WERI-Rb-1 (cell line): Measurements from ENCODE around the gene PSAT1.

ENCODE experiments used
- DNase-seq: peaks from one replicate; pipeline ENCODE4 v3.0.0-alpha.2; 2020
- H3K27ac ChIP-seq: fragments of 250-450 bp; sonication (Bioruptor Pico); 2 replicates; pipeline ENCODE4 v1.5.1; 2020; ENCODE audit warnings: mild to moderate bottlenecking, moderate library complexity
- H3K27me3 ChIP-seq: fragments of 250-450 bp; sonication (Bioruptor Pico); 2 replicates; pipeline ENCODE4 v1.5.1; 2021; ENCODE audit warnings: mild to moderate bottlenecking, low read depth, moderate library complexity; ENCODE audit not compliant: insufficient read depth, severe bottlenecking
- H3K36me3 ChIP-seq: fragments of 250-450 bp; sonication (Bioruptor Pico); 2 replicates; pipeline ENCODE4 v1.5.1; 2020; ENCODE audit warnings: mild to moderate bottlenecking, moderate library complexity
- H3K4me3 ChIP-seq: 2 replicates; pipeline ENCODE4 v1.5.1; 2011; ENCODE audit warnings: low read depth, mild to moderate bottlenecking, control low read depth, low read length
- H3K9me3 ChIP-seq: fragments of 250-450 bp; sonication (Bioruptor Pico); 2 replicates; pipeline ENCODE4 v1.5.1; 2021; ENCODE audit warnings: mild to moderate bottlenecking, moderate library complexity; ENCODE audit not compliant: severe bottlenecking
- CTCF ChIP-seq: IDR thresholded peaks from 2 replicates; pipeline ENCODE4 v1.5.1; 2011; ENCODE audit warnings: low read depth, mild to moderate bottlenecking, control low read depth, inconsistent platforms, low read length

Gene PSAT1

GRCh38 chr9:78356634-78357033, 59.7 kb downstream of the PSAT1 start:
- no peak for TF ChIP-seq CTCF
- no peaks in the 10 kb centered on the region for H3K36me3 ChIP-seq
- no peak overlapping the region for H3K4me3 ChIP-seq
- no peaks in the 10 kb centered on the region for H3K27me3 ChIP-seq
- H3K9me3 ChIP-seq = no peaks in the 10 kb centered on the region
- no peak for DNase-seq
- no peak overlapping the region for H3K27ac ChIP-seq

GRCh38 chr9:78357165-78357873, 60.4 kb downstream of the PSAT1 start:
- DNase-seq = no peak
- Histone ChIP-seq H3K27ac (no peak overlapping the region), H3K36me3 (no peaks in the 10 kb centered on the region), H3K9me3 (no peaks in the 10 kb centered on the region), H3K27me3 (no peaks in the 10 kb centered on the region), H3K4me3 (no peak overlapping the region)
- TF ChIP-seq CTCF = no peak

GRCh38 chr9:78358329-78359051, 61.6 kb downstream of the PSAT1 start:
- H3K36me3 ChIP-seq = no peaks in the 10 kb centered on the region
- H3K27ac ChIP-seq = no peak overlapping the region
- DNase-seq = no peak
- TF ChIP-seq CTCF = no peak
- no peaks in the 10 kb centered on the region for H3K9me3 ChIP-seq
- H3K27me3 ChIP-seq = no peaks in the 10 kb centered on the region
- no peak overlapping the region for H3K4me3 ChIP-seq

- H3K27ac ChIP-seq = no peak overlapping the region
- DNase-seq = no peak
- no peak overlapping the region for H3K4me3 ChIP-seq
- no peak for TF ChIP-seq CTCF
- H3K9me3 ChIP-seq = no peaks in the 10 kb centered on the region
- H3K27me3 ChIP-seq = no peaks in the 10 kb centered on the region
- no peaks in the 10 kb centered on the region for H3K36me3 ChIP-seq
Measured at GRCh38 chr9:78363221-78363620, 66.3 kb downstream of the PSAT1 start.

- no peak overlapping the region for H3K27ac ChIP-seq
- H3K9me3 ChIP-seq = no peaks in the 10 kb centered on the region
- peak; percentile 7; the same call in 1 of the 2 replicates for TF ChIP-seq CTCF
- no peak for DNase-seq
- no peaks in the 10 kb centered on the region for H3K27me3 ChIP-seq
- H3K4me3 ChIP-seq = no peak overlapping the region
- no peaks in the 10 kb centered on the region for H3K36me3 ChIP-seq
Measured at GRCh38 chr9:78365748-78366697, 69.1 kb downstream of the PSAT1 start.
